ENCODE results near the gene RBM11. TPM values are rescaled to one million over a fixed set of nuclear protein-coding genes. Genes with fewer than 3 reads are reported as not detected.

RBM11 gene
- total RNA-seq, 2 experiments from 2014 or later: 2.3 to 2.7 TPM

DNA sequence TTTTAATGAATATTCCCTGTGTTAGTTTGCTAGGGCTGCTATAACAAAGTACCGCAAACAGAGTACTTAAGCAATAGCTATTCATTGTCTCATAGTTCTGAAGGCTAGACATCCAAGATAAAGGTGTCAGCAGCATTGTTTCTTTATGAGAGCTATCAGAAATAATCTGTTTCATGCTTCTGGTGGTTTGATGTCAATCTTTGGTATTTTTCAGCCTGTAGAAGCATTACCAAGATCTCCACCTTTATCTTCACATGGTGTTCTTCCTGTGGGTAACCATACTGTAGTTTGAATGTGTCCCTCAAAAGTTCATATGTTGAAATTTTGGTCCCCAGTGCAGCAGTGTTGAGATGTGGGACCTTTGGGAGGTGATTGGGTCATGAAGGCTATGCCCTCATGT lies 7.4 kb downstream of the RBM11 start:
- POLR2A ChIA-PET: no interaction called here
- CTCF ChIA-PET: no interaction called here
- ATAC-seq: no peak
- no peaks in the 10 kb centered on the region for H3K4me1 Mint-ChIP-seq (ENCODE audit: low read depth)
- no peak for DNase-seq
- no peak overlapping the region for H3K4me3 Mint-ChIP-seq
- peaks cover under 1% of the 10 kb centered on the region for H3K9me3 Mint-ChIP-seq
- TF ChIP-seq CTCF (IDR thresholded peaks at IDR 0.05): no peak
- peaks cover under 1% of the 10 kb centered on the region for H3K27me3 Mint-ChIP-seq
- H3K27ac Mint-ChIP-seq: no peak overlapping the region
- intact Hi-C loops (cut with micrococcal nuclease): no loop called here
- peaks cover 4% of the 10 kb centered on the region for H3K36me3 Mint-ChIP-seq (ENCODE audit: low read depth)

DNA sequence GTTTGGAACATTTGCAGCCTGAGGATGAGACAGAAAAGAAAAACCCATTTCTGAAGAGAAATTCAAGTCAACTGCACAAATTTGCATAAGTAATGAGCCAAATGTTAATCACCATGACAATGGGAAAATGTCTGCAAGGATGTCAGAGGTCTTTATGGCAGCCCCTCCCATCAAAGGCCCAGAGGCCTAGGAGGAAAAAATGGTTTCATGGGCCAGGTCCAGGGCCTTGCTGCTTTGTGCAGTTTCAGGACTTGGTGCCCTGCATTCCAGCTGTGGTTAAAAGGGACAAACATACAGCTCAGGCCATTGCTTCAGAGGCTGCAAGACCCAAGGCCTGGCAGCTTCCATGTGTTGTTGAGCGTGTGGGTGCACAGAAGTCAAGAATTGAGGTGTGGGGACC lies 13.4 kb downstream of the RBM11 start:
- ATAC-seq (no peak), DNase-seq (no peak)
- Mint-ChIP-seq H3K4me3 (no peak overlapping the region), H3K9me3 (peaks cover 16% of the 10 kb centered on the region), H3K4me1 (ENCODE audit: low read depth) (no peaks in the 10 kb centered on the region), H3K36me3 (ENCODE audit: low read depth) (peaks cover 13% of the 10 kb centered on the region), H3K27ac (no peak overlapping the region), H3K27me3 (peaks cover 4% of the 10 kb centered on the region)
- ChIA-PET POLR2A (no interaction called here), CTCF (no interaction called here)
- no peak for TF ChIP-seq CTCF (IDR thresholded peaks at IDR 0.05)
- intact Hi-C loops (cut with micrococcal nuclease): no loop called here

DNA sequence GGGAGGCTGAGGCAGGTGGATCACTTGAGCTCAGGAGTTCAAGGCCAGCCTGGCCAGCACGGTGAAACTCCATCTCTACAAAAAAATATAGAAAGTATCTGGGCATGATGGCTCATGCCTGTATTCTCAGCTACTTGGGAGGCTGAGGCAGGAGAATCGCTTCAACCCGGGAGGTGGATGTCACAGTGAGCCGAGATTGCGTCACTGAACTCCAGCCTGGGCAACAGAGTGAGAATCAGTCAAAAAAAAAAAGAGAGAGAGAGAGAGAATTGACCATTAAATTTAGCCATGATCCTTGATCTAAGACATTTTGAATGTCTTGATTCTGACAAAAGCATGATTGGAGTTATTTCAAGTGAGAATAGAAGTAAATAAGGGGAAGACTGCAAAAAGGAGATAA lies 19.1 kb downstream of the RBM11 start:
- H3K4me1 Mint-ChIP-seq (ENCODE audit: low read depth): no peaks in the 10 kb centered on the region
- ChIA-PET CTCF (no interaction called here), POLR2A (interaction anchor here (0.7 kb wide), 1 partner anchor 52 kb away, joined by 3 read pairs; no protein-coding TSS in a partner anchor)
- ATAC-seq (no peak), DNase-seq (no peak)
- TF ChIP-seq CTCF (IDR thresholded peaks at IDR 0.05): no peak
- H3K9me3 Mint-ChIP-seq: peaks cover 5% of the 10 kb centered on the region
- no peak overlapping the region for H3K27ac Mint-ChIP-seq
- H3K27me3 Mint-ChIP-seq: peaks cover 10% of the 10 kb centered on the region
- H3K4me3 Mint-ChIP-seq: no peak overlapping the region
- intact Hi-C loops (cut with micrococcal nuclease): no loop called here
- H3K36me3 Mint-ChIP-seq (ENCODE audit: low read depth): peaks cover 2% of the 10 kb centered on the region

GRCh38 chr21:14236180-14236579 lies 20.2 kb downstream of the RBM11 start:
- Mint-ChIP-seq H3K27ac (no peak overlapping the region), H3K36me3 (ENCODE audit: low read depth) (no peaks in the 10 kb centered on the region), H3K27me3 (peaks cover 10% of the 10 kb centered on the region), H3K4me1 (ENCODE audit: low read depth) (no peaks in the 10 kb centered on the region), H3K4me3 (no peak overlapping the region), H3K9me3 (no peaks in the 10 kb centered on the region)
- no peak for DNase-seq
- no peak for TF ChIP-seq CTCF (IDR thresholded peaks at IDR 0.05)
- CTCF ChIA-PET: no interaction called here
- POLR2A ChIA-PET: no interaction called here
- intact Hi-C loops (cut with micrococcal nuclease): no loop called here
- ATAC-seq: no peak

- no peak overlapping the region for H3K4me3 Mint-ChIP-seq
- no peaks in the 10 kb centered on the region for H3K36me3 Mint-ChIP-seq (ENCODE audit: low read depth)
- H3K27me3 Mint-ChIP-seq: peaks cover 7% of the 10 kb centered on the region
- no peak overlapping the region for H3K27ac Mint-ChIP-seq
- ChIA-PET POLR2A (interaction anchor here (0.9 kb wide), 1 partner anchor 32 kb away, joined by 3 read pairs; no protein-coding TSS in a partner anchor), CTCF (interaction anchor here (1.0 to 2.7 kb wide), 4 partner anchors 10 to 21 kb away, joined by 3 to 11 read pairs (median 4); no protein-coding TSS in a partner anchor)
- H3K4me1 Mint-ChIP-seq (ENCODE audit: low read depth): no peaks in the 10 kb centered on the region
- no peaks in the 10 kb centered on the region for H3K9me3 Mint-ChIP-seq
- DNase-seq: no peak
- TF ChIP-seq CTCF (IDR thresholded peaks at IDR 0.05): no peak
- no peak for ATAC-seq
- intact Hi-C loops (cut with micrococcal nuclease): no loop called here
These were observed 23.3 kb downstream of the RBM11 start for GRCh38 chr21:14239281-14239680.

Data from activated CD8-positive, alpha-beta T cell treated with anti-CD3 and anti-CD28 coated beads for 36 hours (primary cell).